CD14-positive monocyte (primary cell): Measurements from ENCODE around the gene ACSS1. TPM values are rescaled to one million over a fixed set of nuclear protein-coding genes. Genes with fewer than 3 reads are reported as not detected.
A peak's percentile ranks its signal among the peaks of the same experiment; 100 is the strongest.

Experiments used
- DNase-seq, 3 donors: peaks; one replicate each; pipeline ENCODE4 v3.0.0-alpha.2; 2011 to 2022
- H2AFZ ChIP-seq: 2 replicates; pipeline ENCODE4 v1.6.0; 2012; ENCODE audit warnings: mild to moderate bottlenecking, low read depth, low read length, inconsistent platforms; ENCODE audit not compliant: insufficient read depth, poor library complexity, severe bottlenecking
- H3K27ac ChIP-seq, 2 donors: 1 replicate in 1 of 2; 2 replicates in 1 of 2; pipeline ENCODE4 v1.5.1; 2012 to 2013; ENCODE audit warnings: low read length in 2 of 2, control low read depth in 1 of 2, inconsistent platforms in 1 of 2, low read depth in 1 of 2, mild to moderate bottlenecking in 1 of 2
- H3K27me3 ChIP-seq, 2 donors: one replicate each; pipeline versions ENCODE4 v1.6.0 to v1.6.1; 2011 to 2013; ENCODE audit warnings: low read length in 2 of 2; ENCODE audit not compliant: control insufficient read depth in 2 of 2, insufficient read depth in 2 of 2
- H3K36me3 ChIP-seq, 2 donors: replicated peaks in 1 of 2; 1 replicate in 1 of 2; 2 replicates in 1 of 2; pipeline versions ENCODE4 v1.5.1 to v1.6.1; 2012 to 2013; ENCODE audit warnings: low read length in 2 of 2, control low read depth in 1 of 2, inconsistent platforms in 1 of 2, mild to moderate bottlenecking in 1 of 2; ENCODE audit not compliant: insufficient read depth in 2 of 2, control insufficient read depth in 1 of 2
- H3K4me1 ChIP-seq, 2 donors: 1 replicate in 1 of 2; 2 replicates in 1 of 2; pipeline versions ENCODE4 v1.5.1 to v1.6.1; 2012 to 2013; ENCODE audit warnings: low read length in 2 of 2, control low read depth in 1 of 2, inconsistent platforms in 1 of 2, mild to moderate bottlenecking in 1 of 2, moderate library complexity in 1 of 2; ENCODE audit not compliant: insufficient read depth in 2 of 2, control insufficient read depth in 1 of 2
- H3K4me2 ChIP-seq: replicated peaks from 2 replicates; pipeline ENCODE3; 2012; ENCODE audit warnings: low read length, moderate library complexity, mild to moderate bottlenecking; ENCODE audit not compliant: poor library complexity, severe bottlenecking; ENCODE audit errors: extremely low read depth
- H3K4me3 ChIP-seq, 3 experiments: fragments of 200-600 bp in 1 of 3; sonication (generic) in 1 of 3; replicated peaks in 1 of 3; 1 replicate in 2 of 3; 2 replicates in 1 of 3; pipeline ENCODE4 v1.5.1; 2011 to 2013; ENCODE audit warnings: low read length in 3 of 3, mild to moderate bottlenecking in 3 of 3, control low read depth in 2 of 3, low read depth in 2 of 3, inconsistent platforms in 1 of 3, moderate library complexity in 1 of 3
- H3K79me2 ChIP-seq: 2 replicates; pipeline ENCODE4 v1.6.0; 2012; ENCODE audit warnings: mild to moderate bottlenecking, control low read depth, inconsistent platforms, low read length, moderate library complexity; ENCODE audit not compliant: insufficient read depth
- H3K9ac ChIP-seq: 2 replicates; pipeline ENCODE4 v1.6.0; 2017; ENCODE audit warnings: low read length, mild to moderate bottlenecking; ENCODE audit not compliant: insufficient read depth, poor library complexity, severe bottlenecking
- H3K9me3 ChIP-seq, 2 donors: replicated peaks in 1 of 2; 1 replicate in 1 of 2; 2 replicates in 1 of 2; pipeline versions ENCODE4 v1.5.1 to v1.6.1; 2012 to 2013; ENCODE audit warnings: low read length in 2 of 2, control low read depth in 1 of 2; ENCODE audit not compliant: control insufficient read depth in 1 of 2, insufficient read depth in 1 of 2
- H4K20me1 ChIP-seq: 2 replicates; pipeline ENCODE4 v1.6.0; 2012; ENCODE audit warnings: mild to moderate bottlenecking, low read length, control low read depth, moderate library complexity; ENCODE audit not compliant: insufficient read depth
- H3K27ac Mint-ChIP-seq, 7 donors: one replicate each; pipeline ENCODE4 v1.8.0; 2020; ENCODE audit warnings: mild to moderate bottlenecking in 7 of 7, mixed read lengths in 7 of 7, moderate library complexity in 6 of 7, inconsistent platforms in 2 of 7
- H3K27me3 Mint-ChIP-seq, 3 donors: one replicate each; pipeline ENCODE4 v1.8.0; 2021 to 2022; ENCODE audit warnings: low read depth in 3 of 3, mild to moderate bottlenecking in 3 of 3, mixed read lengths in 3 of 3, moderate library complexity in 3 of 3, inconsistent platforms in 1 of 3
- H3K36me3 Mint-ChIP-seq, 2 donors: one replicate each; pipeline ENCODE4 v1.8.0; 2020; ENCODE audit warnings: mixed read lengths in 2 of 2, inconsistent platforms in 1 of 2, mild to moderate bottlenecking in 1 of 2
- H3K4me1 Mint-ChIP-seq: one replicate; pipeline ENCODE4 v1.8.0; 2020; ENCODE audit warnings: mild to moderate bottlenecking, mixed read lengths
- H3K4me3 Mint-ChIP-seq, 2 donors: one replicate each; pipeline ENCODE4 v1.8.0; 2020; ENCODE audit warnings: mild to moderate bottlenecking in 2 of 2, mixed read lengths in 2 of 2, moderate library complexity in 1 of 2
- H3K9me3 Mint-ChIP-seq, 7 donors: one replicate each; pipeline ENCODE4 v1.8.0; 2020 to 2022; ENCODE audit warnings: mixed read lengths in 7 of 7, mild to moderate bottlenecking in 6 of 7, moderate library complexity in 6 of 7, inconsistent platforms in 2 of 7
- WGBS: methylation state at CpG from one replicate; pipeline ENCODE4 v1.1.5; 2013; ENCODE audit warnings: missing lambda C conversion rate; ENCODE audit not compliant: insufficient coverage; 5-methylcytosine and 5-hydroxymethylcytosine counted together
- intact Hi-C, 2 donors: fragments of 100-400 bp; cut with micrococcal nuclease; formaldehyde crosslinking; loops; one replicate each; pipeline versions ENCODE4 v1.15.0 to v1.15.1; 2023
- polyA plus RNA-seq, 3 donors: library from polyadenylated mRNA; depleted of rRNA in 1 of 3; unstranded in 2 of 3; stranded (reverse) in 1 of 3; fragments of 300-500 nt in 2 of 3; fragments of >200 nt in 1 of 3; fragmentation: Illumina TruSeq in 2 of 3; gene quantifications; 1 replicate in 2 of 3; 2 replicates in 1 of 3; pipeline ENCODE4 v1.2.3, GENCODE V29; 2012 to 2021
- TF ChIP-seq, protein P1 (sequence below): fragments of 200-600 bp; IDR thresholded peaks from one replicate; pipeline ENCODE4 v1.8.0; 2022; ENCODE audit warnings: antibody characterized with exemption, mild to moderate bottlenecking

Gene ACSS1
- polyA plus RNA-seq, 3 donors, result 26.6 to 32.0 (median 27.6) TPM

GRCh38 chr20:25084626-25085187, 26.8 kb upstream of the ACSS1 start:
- peaks cover 0 to 21% (median 3%) of the 10 kb centered on the region in 7 donors for H3K9me3 Mint-ChIP-seq
- DNase-seq, result no peak
- H4K20me1 ChIP-seq, result no peaks in the 10 kb centered on the region
- no peaks in the 10 kb centered on the region for H3K79me2 ChIP-seq
- no peak overlapping the region for H2AFZ ChIP-seq
- intact Hi-C loops, result no loop called here
- WGBS, result 6% methylated on average over 34 of the region's 36 CpGs
- H3K27ac Mint-ChIP-seq, result no peak overlapping the region
- H3K4me1 Mint-ChIP-seq, result peaks cover 19% of the 10 kb centered on the region
- H3K9ac ChIP-seq, result no peak overlapping the region
- H3K4me2 ChIP-seq, result no peak overlapping the region
- peaks cover 0 to 10% of the 10 kb centered on the region in 2 donors for H3K9me3 ChIP-seq
- H3K27me3 Mint-ChIP-seq, result peaks cover 64 to 73% (median 66%) of the 10 kb centered on the region in 3 donors
- H3K36me3 Mint-ChIP-seq, result peaks cover 0 to 4% of the 10 kb centered on the region in 2 donors
- H3K27ac ChIP-seq, result no peak overlapping the region
- H3K4me3 Mint-ChIP-seq, result peak overlapping the region; percentile 9 to 65
- H3K27me3 ChIP-seq, result peaks cover 53 to 67% of the 10 kb centered on the region in 2 donors
- H3K36me3 ChIP-seq, result no peaks in the 10 kb centered on the region
- no peaks in the 10 kb centered on the region for H3K4me1 ChIP-seq
- no peak overlapping the region for H3K4me3 ChIP-seq
- TF ChIP-seq, protein P1, sequence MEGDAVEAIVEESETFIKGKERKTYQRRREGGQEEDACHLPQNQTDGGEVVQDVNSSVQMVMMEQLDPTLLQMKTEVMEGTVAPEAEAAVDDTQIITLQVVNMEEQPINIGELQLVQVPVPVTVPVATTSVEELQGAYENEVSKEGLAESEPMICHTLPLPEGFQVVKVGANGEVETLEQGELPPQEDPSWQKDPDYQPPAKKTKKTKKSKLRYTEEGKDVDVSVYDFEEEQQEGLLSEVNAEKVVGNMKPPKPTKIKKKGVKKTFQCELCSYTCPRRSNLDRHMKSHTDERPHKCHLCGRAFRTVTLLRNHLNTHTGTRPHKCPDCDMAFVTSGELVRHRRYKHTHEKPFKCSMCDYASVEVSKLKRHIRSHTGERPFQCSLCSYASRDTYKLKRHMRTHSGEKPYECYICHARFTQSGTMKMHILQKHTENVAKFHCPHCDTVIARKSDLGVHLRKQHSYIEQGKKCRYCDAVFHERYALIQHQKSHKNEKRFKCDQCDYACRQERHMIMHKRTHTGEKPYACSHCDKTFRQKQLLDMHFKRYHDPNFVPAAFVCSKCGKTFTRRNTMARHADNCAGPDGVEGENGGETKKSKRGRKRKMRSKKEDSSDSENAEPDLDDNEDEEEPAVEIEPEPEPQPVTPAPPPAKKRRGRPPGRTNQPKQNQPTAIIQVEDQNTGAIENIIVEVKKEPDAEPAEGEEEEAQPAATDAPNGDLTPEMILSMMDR, result no peak

GRCh38 chr20:25083773-25084625, 26.1 kb upstream of the ACSS1 start:
- Mint-ChIP-seq H3K36me3 (peaks cover 0 to 4% of the 10 kb centered on the region in 2 donors), H3K4me3 (peak overlapping the region; percentile 45 to 81), H3K27me3 (peaks cover 70 to 77% (median 71%) of the 10 kb centered on the region in 3 donors), H3K4me1 (peaks cover 19% of the 10 kb centered on the region), H3K27ac (no peak overlapping the region), H3K9me3 (peaks cover 0 to 21% (median 5%) of the 10 kb centered on the region in 7 donors)
- 8% methylated on average over 54 of the region's 54 CpGs for WGBS
- peaks cover 0 to 16% of the 10 kb centered on the region in 2 donors for H3K9me3 ChIP-seq
- TF ChIP-seq, protein P1, result peak; percentile 45
- H3K79me2 ChIP-seq, result no peaks in the 10 kb centered on the region
- intact Hi-C loops, result no loop called here
- peaks cover 60 to 74% of the 10 kb centered on the region in 2 donors for H3K27me3 ChIP-seq
- H3K4me3 ChIP-seq, result no peak overlapping the region
- DNase-seq, result no peak
- no peaks in the 10 kb centered on the region for H3K36me3 ChIP-seq
- H3K4me2 ChIP-seq, result no peak overlapping the region
- H4K20me1 ChIP-seq, result no peaks in the 10 kb centered on the region
- H2AFZ ChIP-seq, result no peak overlapping the region
- H3K4me1 ChIP-seq, result no peaks in the 10 kb centered on the region
- H3K27ac ChIP-seq, result no peak overlapping the region
- no peak overlapping the region for H3K9ac ChIP-seq
